DMS79 treated with DMSO at 0.1 percent for 48 hours (cell line): ENCODE data around the gene CTSH.
"Not testable (repeated sequence)": the region's sequence is repeated elsewhere in the genome, so short reads cannot be mapped to it uniquely, and the experiment has no call there.

ENCODE experiments used
- DNase-seq: peaks from one replicate; lab custom pipeline; 2025; lab: John Stamatoyannopoulos, UW

Gene CTSH

DNA sequence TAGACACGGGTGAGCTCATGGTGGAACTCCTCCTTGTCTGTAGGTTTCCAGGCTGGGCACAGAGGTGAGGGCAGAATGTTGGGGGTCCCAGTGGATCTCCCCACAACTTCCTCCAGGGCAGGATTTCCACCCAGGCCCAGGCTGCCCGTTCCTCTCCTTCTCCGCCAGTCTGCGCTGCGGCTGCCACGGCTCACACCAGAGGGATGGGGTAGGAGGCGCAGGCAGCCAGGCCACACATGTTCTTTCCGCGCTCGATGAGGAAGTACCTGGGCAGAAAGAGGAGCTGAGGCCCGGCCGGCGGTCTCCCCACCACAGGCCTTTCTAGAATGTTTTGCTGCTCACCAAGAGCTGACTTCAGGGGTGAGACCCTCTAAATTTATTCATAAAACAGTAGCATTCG, 22.9 kb downstream of the CTSH start:
- DNase-seq = no peak

DNA sequence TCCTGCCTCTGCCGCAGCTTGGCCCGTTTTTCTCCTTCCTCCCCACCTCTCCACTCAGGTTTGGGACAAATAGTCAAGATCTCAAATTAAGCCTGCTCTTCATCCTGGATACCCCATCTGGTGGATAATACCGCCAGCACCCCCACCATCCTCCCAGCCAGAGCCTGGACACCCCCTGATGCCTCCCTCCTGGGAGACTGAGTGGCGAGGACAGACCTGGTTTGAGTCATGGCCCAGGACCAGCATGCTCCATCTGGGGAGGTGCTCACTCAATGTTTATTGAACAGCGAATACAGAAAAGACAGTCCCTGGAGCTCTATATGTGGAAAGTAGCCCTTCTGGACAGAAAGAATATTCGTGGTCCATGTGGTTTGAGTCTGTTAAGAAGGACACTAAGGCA, 23.3 kb downstream of the CTSH start:
- no peak for DNase-seq

DNA sequence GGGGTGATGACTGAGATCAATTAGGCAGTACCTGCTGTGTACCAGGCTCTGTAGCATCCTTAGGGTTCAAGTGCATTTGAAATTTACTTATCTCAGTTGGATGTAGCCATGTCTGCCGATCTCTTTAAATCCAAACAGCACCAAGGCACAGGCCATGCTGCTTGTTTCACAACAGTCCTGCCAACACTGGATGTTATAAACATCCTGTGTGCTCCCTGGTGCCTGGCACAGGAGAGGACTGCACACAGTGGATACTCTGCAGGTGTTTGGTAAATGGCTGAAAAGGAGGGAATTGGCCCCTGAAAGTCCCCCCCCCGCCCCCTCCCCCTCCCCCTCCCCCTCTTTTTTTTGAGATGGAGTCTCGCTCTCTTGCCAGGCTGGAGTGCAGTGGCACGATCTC, 27.0 kb downstream of the CTSH start:
- no peak for DNase-seq

DNA sequence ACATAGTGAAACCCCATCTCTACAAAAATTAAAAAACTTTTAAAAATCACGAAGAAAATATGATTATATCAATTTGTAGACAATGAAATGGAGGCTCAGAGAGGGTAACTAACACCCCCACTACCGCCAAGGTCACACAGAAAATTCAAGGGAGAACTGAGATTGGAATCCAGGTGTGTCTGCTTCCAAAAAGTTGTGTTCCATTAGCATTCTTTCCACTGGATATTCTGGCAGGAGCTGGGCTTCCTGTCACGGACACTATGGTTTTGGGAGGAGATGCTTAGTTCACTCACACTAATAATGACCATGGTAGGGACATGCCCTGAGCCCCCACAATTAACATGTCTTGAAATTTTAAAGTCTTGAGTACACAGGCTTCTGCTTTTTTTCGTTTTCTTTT, 28.8 kb downstream of the CTSH start:
- no peak for DNase-seq

DNA sequence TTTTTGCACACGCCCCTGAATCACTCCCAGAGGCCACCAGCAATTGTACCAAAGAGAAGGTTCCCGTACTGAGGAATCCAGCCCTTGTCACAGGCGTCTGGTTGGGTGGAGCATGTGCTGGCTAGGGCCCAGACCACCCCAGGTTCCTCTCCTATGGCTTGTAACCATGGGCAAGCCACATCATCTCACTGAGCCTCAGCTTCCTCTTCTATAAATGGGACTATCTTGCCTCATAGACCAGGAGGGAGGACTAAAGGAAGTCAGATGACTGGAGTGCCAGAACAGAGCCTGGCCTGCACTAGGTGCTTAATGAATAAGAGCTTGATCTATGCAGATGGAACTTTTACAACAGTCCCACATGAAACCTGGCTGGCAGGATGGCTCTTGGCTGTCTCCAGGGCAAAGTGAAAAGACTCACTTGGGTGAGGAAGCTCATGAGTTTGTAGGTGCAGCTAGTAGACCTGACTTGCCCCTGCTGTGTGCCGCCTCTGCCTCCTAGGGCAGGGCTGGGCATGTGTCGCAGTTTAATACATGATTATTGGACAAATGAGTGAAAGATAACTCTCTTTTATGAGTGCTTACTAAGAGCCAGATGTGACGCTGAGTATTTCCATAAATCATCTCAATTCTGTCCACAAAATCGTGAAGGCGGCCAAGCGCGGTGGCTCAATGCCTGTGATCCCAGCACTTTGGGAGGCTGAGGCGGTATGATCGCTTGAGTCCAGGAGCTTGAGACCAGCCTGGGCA, 29.3 kb downstream of the CTSH start:
- DNase-seq = no peak

DNA sequence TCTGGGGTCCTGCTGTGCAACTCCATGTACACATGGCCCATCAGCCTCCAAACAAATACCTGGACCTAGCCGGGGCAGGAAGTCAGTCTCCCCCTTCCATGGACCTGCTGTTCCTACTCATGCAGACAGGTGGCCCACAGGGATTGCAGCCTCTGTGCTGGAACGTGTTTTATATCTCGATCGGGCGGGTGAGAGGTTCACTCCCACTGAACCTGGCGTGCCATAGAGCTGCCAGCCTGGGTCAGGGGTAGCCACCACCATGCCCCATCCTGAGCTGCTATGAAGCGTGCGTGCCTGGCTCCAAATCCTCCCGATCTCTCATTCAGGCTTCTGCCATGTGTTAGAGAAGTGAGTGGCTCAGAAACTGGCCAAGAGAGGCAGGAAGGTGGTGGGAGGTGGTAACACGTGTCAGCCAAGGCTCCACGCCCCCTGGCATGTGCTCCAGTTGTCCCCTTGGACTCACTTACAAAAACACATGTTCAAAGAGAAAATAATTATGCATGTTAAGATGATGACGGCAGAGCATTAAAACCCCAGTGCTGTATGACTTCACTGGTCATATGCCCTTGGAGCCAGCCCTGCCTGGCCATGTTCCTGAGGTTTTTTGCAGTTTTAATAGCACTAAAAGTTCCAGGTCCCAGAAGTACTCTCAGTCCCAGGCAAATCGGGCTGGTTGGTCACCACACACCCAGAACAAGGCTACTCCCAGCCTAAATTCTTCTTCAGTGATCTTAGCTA, 30.6 kb downstream of the CTSH start:
- DNase-seq = no peak

DNA sequence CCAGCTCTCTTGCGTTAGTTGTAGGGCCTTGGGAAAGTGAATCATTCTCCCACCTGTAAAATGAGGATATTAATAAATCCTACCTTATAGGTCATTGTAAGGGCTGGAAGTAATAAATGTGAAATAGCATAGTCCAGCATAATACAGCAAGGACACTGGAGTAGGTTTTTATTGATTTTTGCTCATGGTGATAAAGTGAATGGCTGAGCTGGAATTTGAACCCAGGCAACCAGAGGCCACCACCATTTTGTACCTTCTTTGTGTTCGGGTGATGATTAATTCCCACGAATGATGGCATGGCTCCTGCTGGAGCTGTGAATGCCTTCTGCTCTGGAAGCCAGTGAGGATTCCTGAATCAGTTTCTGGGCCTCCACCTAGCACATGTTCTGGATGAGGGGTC, 31.8 kb downstream of the CTSH start:
- DNase-seq = no peak

DNA sequence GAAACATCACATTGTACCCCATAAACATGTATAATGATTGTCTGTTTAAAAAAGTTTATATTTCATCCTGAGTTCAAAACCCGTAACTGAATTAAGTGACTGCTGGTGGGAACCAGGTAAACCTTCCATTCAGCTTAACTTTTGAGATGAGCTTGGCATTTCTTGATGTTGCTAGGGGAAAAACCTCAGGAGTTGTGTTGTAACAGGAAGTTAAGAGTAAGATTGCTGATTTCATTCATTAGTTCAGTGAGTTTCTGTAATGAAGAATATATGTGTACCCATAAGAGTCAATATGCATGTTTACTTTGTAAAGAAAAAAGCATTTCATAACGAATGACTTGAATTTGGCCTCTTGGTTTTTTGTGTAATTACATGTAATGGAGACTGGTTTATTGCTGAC, 32.5 kb downstream of the CTSH start:
- DNase-seq = no peak

DNA sequence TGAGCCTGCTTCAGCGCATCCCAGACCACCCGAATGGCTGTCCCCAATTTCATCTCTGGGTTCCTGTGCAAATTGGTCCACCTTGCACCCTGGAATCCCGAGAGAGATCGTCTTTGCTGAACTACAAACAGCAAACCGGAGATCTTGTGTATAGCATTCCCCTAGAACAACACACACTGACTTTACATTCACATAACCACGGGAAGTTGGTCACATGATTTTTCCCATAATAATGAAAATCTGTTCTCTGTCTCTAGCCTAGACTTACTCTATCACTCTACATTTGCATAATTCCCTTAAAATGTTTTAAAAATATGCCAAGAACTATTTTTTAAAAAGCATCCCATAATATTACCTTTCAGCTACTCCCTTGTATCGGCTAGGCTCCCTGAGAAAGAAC, 34.6 kb downstream of the CTSH start:
- DNase-seq = no peak

DNA sequence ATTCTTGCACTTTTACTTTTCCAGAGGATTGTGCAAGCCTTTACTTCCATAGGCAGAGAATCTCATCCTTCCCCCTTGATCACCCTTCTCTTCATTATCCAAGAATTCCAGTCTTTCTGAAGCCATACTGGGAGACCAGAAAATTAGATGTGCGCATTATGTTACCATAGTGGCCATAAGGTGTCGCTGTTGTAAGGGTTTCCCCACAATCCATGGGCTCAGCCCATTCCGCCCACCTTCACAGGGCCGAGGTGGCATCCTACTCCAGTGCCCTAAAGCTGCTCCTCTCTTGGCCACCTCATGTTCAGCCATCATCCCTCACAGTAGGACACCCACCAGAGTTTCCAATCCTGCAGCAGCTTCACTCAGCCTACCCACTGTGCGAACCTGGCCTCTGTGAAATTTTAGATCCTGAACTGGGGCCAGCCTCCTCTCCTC, 35.0 kb downstream of the CTSH start:
- DNase-seq = no peak

DNA sequence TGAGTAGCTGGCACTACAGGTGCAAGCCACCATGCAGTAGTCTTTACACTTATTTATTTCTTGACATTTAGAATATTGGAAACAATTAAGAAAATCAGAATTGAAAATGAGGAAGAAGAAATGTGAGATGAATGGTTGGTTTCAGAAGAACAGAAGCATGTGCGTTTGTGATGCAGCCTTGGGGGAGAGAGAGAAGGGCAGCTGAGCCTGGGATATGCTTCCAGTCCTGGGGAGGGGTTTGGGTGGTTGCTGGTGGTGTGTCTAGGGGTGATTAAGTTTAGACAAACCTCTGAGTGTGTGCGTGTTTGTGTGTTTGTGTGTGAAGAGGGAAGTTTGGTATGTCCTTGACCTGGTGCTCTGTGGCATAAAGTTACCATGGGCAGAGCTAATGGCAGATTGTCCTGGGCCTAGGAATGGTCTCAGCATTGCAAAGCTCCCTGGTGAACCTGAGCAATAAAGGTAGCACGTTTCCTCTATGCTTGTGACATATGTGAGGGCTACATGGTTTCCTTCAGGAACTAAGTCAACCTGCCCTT, 35.6 kb downstream of the CTSH start:
- DNase-seq = no peak

DNA sequence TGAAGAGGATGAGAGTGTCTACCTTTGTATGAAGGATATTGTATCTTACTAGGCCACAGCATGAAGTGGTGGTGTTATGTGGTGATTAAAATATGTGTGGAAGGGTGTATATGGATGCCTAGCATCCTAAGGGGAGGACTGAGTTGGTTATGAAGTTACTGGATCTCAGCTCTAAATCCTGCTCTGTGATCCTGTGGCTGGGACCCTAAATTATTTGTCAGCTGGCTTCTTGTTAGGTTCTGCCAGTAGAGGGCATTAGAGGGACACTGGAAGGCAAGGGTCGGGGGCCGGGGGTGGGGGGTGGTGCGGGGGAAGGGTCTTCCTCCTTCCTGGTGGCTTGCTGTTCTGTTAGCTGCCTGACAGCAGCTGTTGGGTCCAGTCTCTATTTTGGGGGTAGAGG, 37.3 kb downstream of the CTSH start:
- no peak for DNase-seq

DNA sequence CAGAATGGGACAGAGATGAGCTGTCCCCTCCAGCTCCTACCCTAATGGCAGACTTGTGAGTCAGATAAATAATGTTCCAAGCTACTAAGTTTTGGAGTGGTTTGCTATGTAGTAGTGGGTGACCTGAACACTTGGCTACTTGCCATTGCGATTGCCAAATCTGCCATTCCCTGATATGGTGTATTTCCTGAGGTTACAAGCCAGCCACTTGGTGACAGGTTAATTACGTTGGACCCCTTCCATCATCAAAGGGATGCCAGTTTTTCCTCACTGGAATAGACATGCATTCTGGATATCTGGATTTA, 38.6 kb downstream of the CTSH start:
- peak; percentile 64 for DNase-seq

DNA sequence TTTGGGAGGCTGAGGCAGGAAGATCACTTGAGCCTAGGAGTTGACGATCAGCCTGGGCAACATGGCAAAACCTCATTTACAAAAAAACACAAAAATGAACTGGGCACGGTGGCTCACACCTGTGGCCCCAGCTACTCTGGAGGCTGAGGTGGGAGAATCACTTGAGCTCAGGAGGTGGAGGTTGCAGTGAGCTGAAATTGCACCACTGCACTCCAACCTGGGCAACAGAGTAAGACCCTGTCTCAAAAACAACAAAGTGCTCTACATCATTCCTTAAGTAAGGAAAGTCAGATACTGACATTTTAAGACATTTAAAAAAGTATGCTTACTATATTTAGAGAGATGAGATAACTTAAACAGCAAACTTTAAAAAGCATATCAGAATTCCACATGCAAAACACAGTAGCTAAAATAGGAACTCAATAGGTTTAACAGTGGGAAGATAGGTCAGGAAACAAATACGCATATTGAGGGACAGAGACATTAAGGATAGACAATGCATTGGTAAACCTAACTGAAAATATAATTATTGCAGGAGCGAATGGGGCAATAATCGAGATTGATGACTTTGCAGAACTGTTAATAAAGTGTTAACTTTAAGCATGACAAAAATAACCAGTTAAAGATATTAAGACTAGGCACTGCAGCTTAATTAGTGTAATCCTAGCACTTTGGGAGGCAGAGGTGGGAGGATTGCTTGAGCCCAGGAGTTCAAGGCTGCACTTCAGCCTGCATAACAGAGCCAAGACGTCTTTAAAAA, 40.1 kb downstream of the CTSH start:
- DNase-seq = no peak

DNA sequence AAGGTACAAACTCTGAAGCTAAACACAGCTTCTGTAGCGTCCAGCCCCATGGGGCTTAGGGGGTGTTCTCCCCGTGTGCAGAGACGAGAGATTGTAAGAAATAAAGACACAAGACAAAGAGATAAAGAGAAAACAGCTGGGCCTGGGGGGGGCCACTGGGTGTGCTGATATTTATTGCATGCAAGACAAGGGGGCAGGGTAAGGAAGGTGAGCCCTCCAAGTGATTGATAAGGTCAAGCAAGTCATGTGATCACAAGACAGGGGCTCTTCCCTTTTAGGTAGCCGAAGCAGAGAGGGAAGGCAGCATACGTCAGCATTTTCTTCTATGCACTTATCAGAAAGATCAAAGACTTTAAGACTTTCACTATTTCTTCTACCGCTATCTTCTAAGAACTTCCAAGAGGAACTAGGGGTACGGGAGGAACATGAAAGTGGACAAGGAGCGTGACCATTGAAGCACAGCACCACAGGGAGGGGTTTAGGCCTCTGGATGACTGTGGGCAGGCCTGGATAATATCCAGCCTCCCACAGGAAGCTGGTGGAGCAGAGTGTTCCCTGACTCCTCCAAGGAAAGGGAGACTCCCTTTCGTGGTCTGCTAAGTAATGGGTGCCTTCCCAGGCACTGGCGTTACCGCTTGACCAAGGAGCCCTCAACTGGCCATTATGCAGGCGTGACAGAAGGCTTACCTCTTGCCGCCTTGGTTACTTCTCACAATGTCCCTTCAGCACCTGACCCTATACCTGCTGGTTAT, 42.4 kb downstream of the CTSH start:
- DNase-seq = not testable (repeated sequence)

DNA sequence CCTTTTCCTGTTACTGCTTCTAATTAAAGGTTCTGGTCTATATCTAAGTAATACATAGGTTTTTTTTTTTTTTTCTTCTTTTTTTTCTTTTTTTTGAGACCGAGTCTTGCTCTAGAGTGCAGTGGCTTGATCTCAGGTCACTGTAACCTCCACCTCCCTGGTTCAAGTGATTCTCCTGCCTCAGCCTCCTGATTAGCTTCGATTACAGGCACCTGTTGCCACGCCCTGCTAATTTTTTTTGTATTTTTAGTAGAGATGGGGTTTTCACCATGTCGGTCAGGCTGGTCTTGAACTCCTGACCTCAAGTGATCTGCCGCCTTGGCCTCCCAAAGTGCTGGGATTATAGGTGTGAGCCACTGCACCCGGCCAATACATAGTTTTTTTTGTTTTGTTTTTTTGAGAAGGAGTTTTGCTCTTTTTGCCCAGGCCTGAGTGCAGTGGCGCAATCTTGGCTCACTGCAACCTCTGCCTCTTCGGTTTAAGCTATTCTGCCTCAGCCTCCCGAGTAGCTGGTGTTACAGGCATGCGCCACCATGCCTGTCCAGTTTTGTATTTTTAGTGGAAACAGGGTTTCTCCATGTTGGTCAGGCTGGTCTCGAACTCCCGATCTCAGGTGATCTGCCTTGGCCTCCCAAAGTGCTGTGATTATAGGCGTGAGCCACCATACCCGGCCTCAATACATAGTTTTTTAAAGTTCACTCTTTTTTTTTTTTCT, 43.9 kb downstream of the CTSH start:
- DNase-seq = not testable (repeated sequence)

DNA sequence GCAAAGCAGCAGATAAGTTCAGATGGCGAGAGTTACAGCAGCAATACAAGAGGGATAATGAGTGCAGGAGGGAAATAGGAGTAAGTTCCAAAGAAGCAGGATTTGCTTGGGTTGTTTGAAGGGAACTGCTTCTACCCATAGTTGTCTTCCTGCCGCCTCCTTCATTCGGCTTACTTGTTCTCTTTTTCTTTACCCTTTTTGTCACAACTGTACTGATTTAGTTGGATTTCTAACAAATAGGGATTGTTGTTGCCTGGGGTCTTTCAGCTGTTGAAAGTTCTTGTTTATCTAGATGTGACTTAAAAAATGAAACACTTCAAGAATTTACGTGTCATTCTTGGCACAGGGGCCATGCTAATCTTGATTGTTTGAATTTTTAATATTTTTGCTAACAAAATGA, 46.3 kb downstream of the CTSH start:
- no peak for DNase-seq

DNA sequence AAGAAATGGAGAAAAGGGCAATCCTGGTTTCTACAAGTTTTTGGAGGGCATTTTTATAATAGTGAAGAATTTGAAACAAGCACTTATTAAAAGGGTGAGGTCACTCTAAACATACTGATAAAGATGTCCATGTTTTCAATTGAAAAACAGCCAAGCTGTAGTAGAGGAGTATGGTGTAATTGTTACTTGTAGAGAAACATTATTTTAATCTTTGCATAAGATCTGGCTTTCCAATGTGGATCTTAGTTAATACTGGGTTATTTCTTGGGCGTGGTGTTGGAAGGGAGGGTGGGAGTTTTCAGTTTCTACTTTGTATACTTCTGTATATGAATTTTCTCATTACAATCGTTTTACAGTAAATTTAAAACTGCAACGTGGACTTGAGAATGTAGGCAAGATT, 49.4 kb downstream of the CTSH start:
- no peak for DNase-seq

DNA sequence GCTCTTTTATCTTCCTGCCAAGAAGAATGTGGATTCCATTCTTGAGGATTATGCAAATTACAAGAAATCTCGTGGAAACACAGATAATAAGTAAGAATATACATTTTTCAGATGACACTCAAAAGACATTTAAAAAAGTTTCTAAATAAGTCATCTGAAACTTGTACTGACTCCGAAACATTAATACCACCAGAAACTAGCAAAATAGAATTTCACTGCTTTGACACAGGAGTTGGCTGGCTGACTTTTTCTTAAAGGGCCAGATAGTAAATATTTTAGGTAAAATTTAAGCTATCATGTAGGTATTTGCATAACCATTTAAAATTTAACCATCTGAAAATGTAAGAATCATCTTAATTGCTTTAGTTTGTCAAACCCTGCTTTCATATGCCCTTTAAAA, 51.3 kb downstream of the CTSH start:
- DNase-seq = no peak

DNA sequence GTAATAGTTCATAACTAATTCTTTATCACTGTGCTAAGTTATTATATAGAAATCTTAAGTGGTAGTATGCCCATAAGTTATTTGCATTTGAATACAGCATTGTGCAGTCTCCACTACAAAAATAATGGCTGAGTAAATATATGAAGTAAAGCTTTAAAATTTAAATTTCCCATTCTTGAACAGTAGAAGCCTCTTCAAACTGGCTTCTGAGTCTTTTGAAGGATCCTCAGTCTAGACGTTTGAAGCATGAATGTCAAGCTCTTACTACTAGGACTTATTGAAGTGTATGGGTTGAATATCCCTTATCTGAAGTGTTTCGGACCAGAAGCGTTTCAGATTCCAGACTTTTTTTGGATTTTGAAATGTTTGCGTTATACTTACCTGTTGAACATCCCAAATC, 55.8 kb downstream of the CTSH start:
- DNase-seq = no peak

DNA sequence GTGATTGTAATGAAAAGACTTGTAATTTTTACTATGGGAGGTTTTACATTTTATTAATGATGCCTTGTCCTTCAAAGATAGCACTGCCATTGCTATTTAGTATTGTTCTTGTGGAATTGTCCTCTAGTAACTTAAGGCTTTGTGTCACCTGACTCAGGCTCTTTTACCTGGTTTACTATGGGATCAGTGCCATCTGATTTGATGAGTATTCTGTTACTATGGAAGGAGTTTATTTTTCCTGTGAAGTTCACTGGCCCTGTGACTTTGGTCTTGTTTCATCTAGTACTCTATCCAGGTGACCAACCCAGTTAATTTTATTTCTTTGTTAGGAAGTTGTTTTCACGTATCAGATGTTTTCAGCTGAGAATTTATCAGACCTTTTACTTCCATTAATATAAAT, 63.2 kb downstream of the CTSH start:
- DNase-seq = no peak

DNA sequence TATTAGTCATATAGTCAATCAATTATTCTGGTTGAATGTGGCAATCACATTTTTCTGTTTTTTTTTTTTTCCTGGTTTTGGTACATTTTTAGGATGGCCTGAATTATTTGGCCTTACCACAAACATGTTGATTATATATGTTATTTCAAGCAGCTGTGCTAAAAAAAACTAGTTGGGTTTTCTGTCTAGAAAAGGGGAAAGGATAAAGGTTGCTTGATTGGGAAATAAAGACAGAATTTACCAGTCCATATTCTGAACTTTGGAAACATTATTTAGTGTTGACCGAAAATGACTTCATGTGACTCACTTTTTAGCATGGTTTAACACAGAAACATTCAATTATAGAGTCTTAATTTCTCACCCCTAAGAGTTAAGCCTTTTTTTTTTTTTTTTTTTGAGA, 64.0 kb downstream of the CTSH start:
- no peak for DNase-seq
